Stomach (tissue), 4 donors: ENCODE data around the gene RANBP3.

ENCODE experiments used
- CTCF ChIP-seq, 7 experiments: fragments of 450-650 bp in 4 of 7; fragments of 200-600 bp in 3 of 7; sonication (generic) in 3 of 7; IDR thresholded peaks; one replicate each; pipeline ENCODE4 v1.5.1; 2016 to 2019; ENCODE audit warnings: antibody characterized with exemption in 7 of 7, control low read depth in 2 of 7, mild to moderate bottlenecking in 1 of 7
- EP300 ChIP-seq: sonication (generic); formaldehyde crosslinking; IDR thresholded peaks from one replicate; pipeline ENCODE4 v1.6.1; 2017; ENCODE audit warnings: antibody characterized with exemption

- TF ChIP-seq EP300 (no peak), CTCF (IDR thresholded peaks at IDR 0.05) (no peak)
These were observed 61.7 kb downstream of the RANBP3 start for GRCh38 chr19:5916181-5916708.
